Natural killer cell (primary cell): ENCODE results near the gene MYOM1. TPM values are rescaled to one million over a fixed set of nuclear protein-coding genes. Genes with fewer than 3 reads are reported as not detected.

Experiments used
- ATAC-seq, 3 donors: fragments of 150-1000 bp in 2 of 3; fragments of 200-7000 bp in 1 of 3; cut with Tn5 transposase; 1 replicate in 1 of 3; 2 replicates in 2 of 3; pipeline ENCODE4 v1.10.0; 2021; ENCODE audit warnings: mild to moderate bottlenecking in 2 of 3, moderate library complexity in 2 of 3
- DNase-seq, 2 donors: peaks; one replicate each; pipeline versions ENCODE4 v3.0.0 to v3.0.0-alpha.2; 2013 to 2021; ENCODE audit warnings: mixed read lengths in 1 of 2
- H3K27ac ChIP-seq: one replicate; pipeline ENCODE4 v1.5.1; 2013; ENCODE audit warnings: mild to moderate bottlenecking, low read length
- H3K27me3 ChIP-seq: one replicate; pipeline ENCODE4 v1.6.1; 2013; ENCODE audit warnings: low read length; ENCODE audit not compliant: control insufficient read depth, insufficient read depth
- H3K36me3 ChIP-seq: one replicate; pipeline ENCODE4 v1.6.1; 2013; ENCODE audit warnings: low read length; ENCODE audit not compliant: control insufficient read depth, insufficient read depth
- H3K4me1 ChIP-seq: one replicate; pipeline ENCODE4 v1.6.1; 2013; ENCODE audit warnings: low read length; ENCODE audit not compliant: control insufficient read depth, insufficient read depth
- H3K4me3 ChIP-seq: one replicate; pipeline ENCODE4 v1.5.1; 2013; ENCODE audit warnings: low read length
- H3K9me3 ChIP-seq: one replicate; pipeline ENCODE4 v1.6.1; 2013; ENCODE audit warnings: low read length; ENCODE audit not compliant: control insufficient read depth, insufficient read depth
- H3K27ac Mint-ChIP-seq, 2 donors: one replicate each; pipeline ENCODE4 v1.8.0; 2022; ENCODE audit warnings: mild to moderate bottlenecking in 2 of 2, mixed read lengths in 2 of 2, moderate library complexity in 1 of 2
- H3K27me3 Mint-ChIP-seq, 2 donors: one replicate each; pipeline ENCODE4 v1.8.0; 2022; ENCODE audit warnings: low read depth in 2 of 2, mixed read lengths in 2 of 2
- H3K36me3 Mint-ChIP-seq: one replicate; pipeline ENCODE4 v1.8.0; 2022; ENCODE audit warnings: mixed read lengths
- H3K4me1 Mint-ChIP-seq, 2 donors: one replicate each; pipeline ENCODE4 v1.8.0; 2022; ENCODE audit warnings: mixed read lengths in 2 of 2
- H3K4me3 Mint-ChIP-seq: one replicate; pipeline ENCODE4 v1.8.0; 2022; ENCODE audit warnings: mild to moderate bottlenecking, moderate library complexity, mixed read lengths
- H3K9me3 Mint-ChIP-seq, 2 donors: one replicate each; pipeline ENCODE4 v1.8.0; 2022; ENCODE audit warnings: mixed read lengths in 2 of 2
- CTCF ChIP-seq: fragments of 200-600 bp; IDR thresholded peaks from one replicate; pipeline ENCODE4 v1.8.0; 2022; ENCODE audit warnings: antibody characterized with exemption
- WGBS: methylation state at CpG from one replicate; pipeline ENCODE4 v1.1.7; 2013; ENCODE audit warnings: missing lambda C conversion rate; ENCODE audit not compliant: insufficient coverage; 5-methylcytosine and 5-hydroxymethylcytosine counted together
- intact Hi-C: fragments of 100-400 bp; cut with micrococcal nuclease; formaldehyde crosslinking; loops from one replicate; pipeline ENCODE4 v1.14.2; 2022
- total RNA-seq, 4 donors: library from RNA; stranded (reverse); fragments of 120-200 nt in 1 of 4; gene quantifications; one replicate each; pipeline versions ENCODE4 v1.2.3 to v1.2.4, GENCODE V29; 2013 to 2022

MYOM1 gene
- total RNA-seq, 3 donors from 2014 or later (not counting 1 experiment from before 2014, with no cell fraction given): 1.7 to 5.8 (median 3.0) TPM

- no peak for DNase-seq
- Mint-ChIP-seq H3K27me3 (no peaks in the 10 kb centered on the region), H3K36me3 (no peaks in the 10 kb centered on the region), H3K4me3 (no peak overlapping the region), H3K4me1 (no peaks in the 10 kb centered on the region), H3K27ac (peak overlapping the region in 1 of 2 donors; percentile 30), H3K9me3 (no peaks in the 10 kb centered on the region)
- no peaks in the 10 kb centered on the region for H3K4me1 ChIP-seq
- no peaks in the 10 kb centered on the region for H3K36me3 ChIP-seq
- WGBS: 80% methylated on average over 3 of the region's 3 CpGs
- no peaks in the 10 kb centered on the region for H3K9me3 ChIP-seq
- no peak for TF ChIP-seq CTCF
- no peak overlapping the region for H3K4me3 ChIP-seq
- no peaks in the 10 kb centered on the region for H3K27me3 ChIP-seq
- ATAC-seq: no peak
- H3K27ac ChIP-seq: no peak overlapping the region
- intact Hi-C loops: no loop called here
Observed at GRCh38 chr18:3088449-3088848, 131.3 kb downstream of the MYOM1 start.

DNA sequence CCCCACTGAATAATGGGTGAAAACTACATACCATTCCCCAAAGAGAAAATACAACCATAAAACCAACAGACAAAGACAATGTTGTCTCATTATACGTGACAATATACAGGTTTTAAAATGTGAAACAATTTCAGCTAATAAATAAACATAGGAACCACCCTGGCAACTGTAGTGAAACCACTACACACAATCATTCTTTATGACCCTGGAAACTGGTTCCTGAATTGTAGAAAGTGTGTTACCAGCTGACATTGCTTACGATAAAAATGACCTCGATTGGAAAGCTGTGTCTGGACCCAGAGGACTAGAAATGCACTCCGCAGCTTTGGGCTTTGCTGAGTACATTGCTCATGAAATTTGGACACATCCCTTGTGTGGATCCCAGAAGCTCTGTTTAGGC is 132.9 kb downstream of the MYOM1 start:
- TF ChIP-seq CTCF: no peak
- H3K9me3 Mint-ChIP-seq: no peaks in the 10 kb centered on the region
- WGBS: 81% methylated on average over 4 of the region's 4 CpGs

GRCh38 chr18:3085612-3086011 is 134.2 kb downstream of the MYOM1 start:
- WGBS: 78% methylated on average over 1 of the region's 1 CpG
- H3K4me1 Mint-ChIP-seq: no peaks in the 10 kb centered on the region
- ATAC-seq (no peak), DNase-seq (no peak)
- Histone ChIP-seq H3K9me3 (no peaks in the 10 kb centered on the region), H3K27me3 (no peaks in the 10 kb centered on the region), H3K27ac (no peak overlapping the region), H3K4me3 (no peak overlapping the region), H3K36me3 (no peaks in the 10 kb centered on the region), H3K4me1 (no peaks in the 10 kb centered on the region)
- H3K9me3 Mint-ChIP-seq: no peaks in the 10 kb centered on the region
- no peak for TF ChIP-seq CTCF
- H3K27ac Mint-ChIP-seq: no peak overlapping the region
- H3K27me3 Mint-ChIP-seq: no peaks in the 10 kb centered on the region
- intact Hi-C loops: no loop called here
- H3K36me3 Mint-ChIP-seq: no peaks in the 10 kb centered on the region
- H3K4me3 Mint-ChIP-seq: no peak overlapping the region

More for the DNA sequence above, 132.9 kb downstream of the MYOM1 start:
- no peaks in the 10 kb centered on the region for H3K27me3 ChIP-seq
- intact Hi-C loops: no loop called here
- no peak overlapping the region for H3K27ac ChIP-seq
- H3K4me3 ChIP-seq: no peak overlapping the region
- no peak overlapping the region for H3K27ac Mint-ChIP-seq
- no peaks in the 10 kb centered on the region for H3K27me3 Mint-ChIP-seq
- H3K4me3 Mint-ChIP-seq: no peak overlapping the region
- no peaks in the 10 kb centered on the region for H3K36me3 ChIP-seq
- H3K9me3 ChIP-seq: no peaks in the 10 kb centered on the region
- ATAC-seq: no peak
- no peak for DNase-seq
- H3K36me3 Mint-ChIP-seq: no peaks in the 10 kb centered on the region
- no peaks in the 10 kb centered on the region for H3K4me1 ChIP-seq
- no peaks in the 10 kb centered on the region for H3K4me1 Mint-ChIP-seq

GRCh38 chr18:3084206-3084605 is 135.6 kb downstream of the MYOM1 start:
- no peaks in the 10 kb centered on the region for H3K27me3 ChIP-seq
- Mint-ChIP-seq H3K4me1 (no peaks in the 10 kb centered on the region), H3K9me3 (no peaks in the 10 kb centered on the region), H3K36me3 (no peaks in the 10 kb centered on the region), H3K27ac (no peak overlapping the region), H3K27me3 (no peaks in the 10 kb centered on the region), H3K4me3 (no peak overlapping the region)
- H3K36me3 ChIP-seq: no peaks in the 10 kb centered on the region
- H3K4me1 ChIP-seq: no peaks in the 10 kb centered on the region
- no peak for ATAC-seq
- 95% methylated on average over 3 of the region's 3 CpGs for WGBS
- no peak overlapping the region for H3K27ac ChIP-seq
- no peak for DNase-seq
- H3K4me3 ChIP-seq: no peak overlapping the region
- H3K9me3 ChIP-seq: no peaks in the 10 kb centered on the region
- intact Hi-C loops: no loop called here
- no peak for TF ChIP-seq CTCF
